ENCODE measurements around the gene DCUN1D2.
"Not testable (repeated sequence)": the region's sequence is repeated elsewhere in the genome, so short reads cannot be mapped to it uniquely, and the experiment has no call there.

DCUN1D2 gene

GRCh38 chr13:113445791-113446487, 44.6 kb downstream of the DCUN1D2 start:
- no peak for DNase-seq (ENCODE audit: low read depth in 3 of 3)

- DNase-seq (ENCODE audit: low read depth in 3 of 3): no peak
Measured at GRCh38 chr13:113443991-113444390, 46.5 kb downstream of the DCUN1D2 start.

GRCh38 chr13:113442985-113443362, 47.5 kb downstream of the DCUN1D2 start:
- DNase-seq (ENCODE audit: low read depth in 3 of 3): no peak

DNA sequence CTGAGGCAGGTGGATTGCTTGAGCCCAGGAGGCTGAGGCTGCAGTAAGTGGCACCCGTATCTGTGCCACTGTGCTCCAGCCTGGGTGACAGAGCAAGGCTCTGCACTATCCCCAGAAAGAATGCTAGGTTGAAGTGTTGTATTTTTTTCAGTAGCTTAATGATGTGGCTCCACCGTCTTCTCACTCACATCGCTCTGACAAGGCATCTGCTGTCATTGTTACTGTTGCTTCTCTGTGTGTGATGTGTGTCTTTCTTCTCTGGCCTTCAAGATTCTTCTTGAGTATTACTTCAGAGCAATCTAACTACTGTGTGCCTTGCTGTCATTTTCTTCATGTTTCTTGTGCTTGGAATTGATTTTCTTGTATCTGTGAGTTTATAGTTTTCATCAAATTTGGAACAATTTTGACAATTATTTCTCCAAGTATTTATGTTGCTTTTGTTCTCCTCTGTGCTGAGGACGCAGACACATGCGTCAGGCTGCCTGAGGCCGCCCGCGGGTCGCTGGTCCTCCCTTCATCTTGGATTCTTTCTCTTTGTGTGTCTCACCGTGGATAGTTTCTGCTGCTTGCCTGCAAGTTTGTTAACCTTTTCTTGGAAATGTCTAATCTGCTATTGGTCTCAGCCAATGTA, 48.0 kb downstream of the DCUN1D2 start:
- DNase-seq (ENCODE audit: low read depth in 3 of 3): no peak

DNA sequence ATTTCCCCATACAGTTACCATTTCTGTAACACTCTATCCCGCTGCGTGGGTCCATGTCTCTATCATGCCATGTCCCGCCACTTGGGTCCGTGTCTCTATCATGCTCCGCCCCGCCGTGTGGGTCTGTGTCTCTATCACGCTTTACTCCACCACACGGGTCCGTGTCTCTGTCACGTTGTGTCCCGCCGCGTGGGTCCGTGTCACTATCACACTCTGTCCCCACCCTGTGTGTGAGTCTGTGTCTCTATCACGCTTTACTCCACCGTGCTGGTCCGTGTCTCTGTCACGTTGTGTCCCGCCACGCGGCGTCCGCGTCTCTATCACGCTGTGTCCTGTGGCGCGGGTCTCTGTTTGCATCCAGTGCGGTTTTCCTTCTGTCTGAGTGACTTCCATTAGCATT, 48.9 kb downstream of the DCUN1D2 start:
- DNase-seq (ENCODE audit: low read depth in 3 of 3): no peak

GRCh38 chr13:113437408-113438010, 53.0 kb downstream of the DCUN1D2 start:
- no peak for DNase-seq (ENCODE audit: low read depth in 3 of 3)

DNA sequence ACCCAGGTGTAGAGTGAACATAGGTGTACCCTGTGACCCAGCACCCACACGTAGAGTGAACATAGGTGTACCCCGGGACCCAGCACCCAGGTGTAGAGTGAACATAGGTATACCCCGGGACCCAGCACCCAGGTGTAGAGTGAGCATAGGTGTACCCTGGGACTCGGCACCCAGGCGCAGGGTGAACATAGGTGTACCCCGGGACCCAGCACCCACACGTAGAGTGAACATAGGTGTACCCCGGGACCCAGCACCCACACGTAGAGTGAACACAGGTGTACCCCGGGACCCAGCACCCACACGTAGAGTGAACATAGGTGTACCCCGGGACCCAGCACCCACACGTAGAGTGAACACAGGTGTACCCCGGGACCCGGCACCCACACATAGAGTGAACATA, 53.6 kb downstream of the DCUN1D2 start:
- DNase-seq (ENCODE audit: low read depth in 3 of 3): not testable (repeated sequence)

GRCh38 chr13:113435907-113436306, 54.6 kb downstream of the DCUN1D2 start:
- not testable (repeated sequence) for DNase-seq (ENCODE audit: low read depth in 3 of 3)

DNA sequence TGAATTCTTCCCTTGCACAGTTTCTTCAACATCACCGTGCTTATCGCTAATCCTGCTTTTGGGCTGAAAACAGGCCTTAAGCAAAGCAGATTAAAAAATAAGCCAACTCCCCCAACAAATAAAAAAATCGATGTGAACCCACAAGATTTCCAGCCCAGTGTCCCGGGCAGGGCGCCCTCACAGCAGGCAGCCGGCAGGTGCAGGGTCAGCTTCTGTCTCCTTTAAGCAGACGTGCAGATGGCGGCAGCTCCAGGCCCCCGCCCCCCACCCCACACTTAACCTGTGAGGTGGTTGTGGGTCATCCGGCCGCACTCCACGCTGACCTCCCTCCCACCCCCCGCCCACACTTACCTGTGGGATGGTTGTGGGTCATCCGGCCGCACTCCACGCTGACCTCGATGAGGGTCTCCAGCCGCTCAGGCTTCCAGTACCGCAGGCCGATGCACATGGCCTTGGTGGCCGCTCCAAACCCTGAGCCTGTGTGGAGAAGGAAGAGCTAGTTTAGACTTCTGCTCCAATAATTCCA, 57.1 kb downstream of the DCUN1D2 start:
- DNase-seq (ENCODE audit: low read depth in 3 of 3): no peak

DNA sequence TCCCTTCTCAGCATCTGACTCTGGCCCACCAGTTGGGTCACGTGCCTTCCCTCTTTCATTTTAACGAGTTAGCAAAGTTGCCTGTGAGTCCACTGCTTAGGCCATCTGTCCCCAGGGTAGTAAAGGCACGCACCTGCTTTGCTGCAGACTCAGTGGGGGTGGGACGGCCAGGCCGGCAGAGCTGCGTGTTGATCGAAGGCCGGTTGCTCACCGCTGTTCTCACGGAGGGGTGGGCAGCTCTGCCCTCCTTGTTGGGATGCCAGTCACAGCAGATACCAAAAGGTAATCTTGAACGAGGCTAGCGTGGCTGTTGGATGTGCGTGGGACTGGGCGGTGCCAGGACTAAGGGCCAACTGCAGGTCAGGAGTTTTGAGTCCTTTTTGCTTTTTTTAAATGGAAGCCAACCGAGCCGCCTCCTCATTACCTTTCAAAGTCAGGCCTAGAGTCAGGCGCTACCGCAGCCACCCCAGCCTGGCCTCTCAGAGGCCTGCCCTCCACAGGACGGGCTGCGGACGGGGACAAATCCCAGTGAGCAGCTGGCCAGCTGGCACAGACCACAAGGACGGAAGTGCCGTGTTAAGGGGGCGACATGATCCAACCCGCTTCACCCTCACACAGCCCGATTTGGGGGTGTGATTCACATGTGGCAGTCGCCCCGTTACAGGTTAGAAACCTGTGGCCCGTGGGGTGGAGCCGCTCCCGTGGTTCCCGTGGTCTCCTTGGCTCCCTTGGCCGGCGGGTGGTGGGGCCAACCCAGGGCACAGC, 57.8 kb downstream of the DCUN1D2 start:
- DNase-seq (ENCODE audit: low read depth in 3 of 3): no peak

- no peak for DNase-seq (ENCODE audit: low read depth in 3 of 3)
Measured at GRCh38 chr13:113431171-113431570, 59.3 kb downstream of the DCUN1D2 start.

- DNase-seq (ENCODE audit: low read depth in 3 of 3): no peak
Measured at GRCh38 chr13:113430378-113431110, 60.0 kb downstream of the DCUN1D2 start.

- no peak for DNase-seq (ENCODE audit: low read depth in 3 of 3)
Measured at GRCh38 chr13:113429608-113429985, 60.9 kb downstream of the DCUN1D2 start.

- DNase-seq (ENCODE audit: low read depth in 3 of 3): no peak
Measured at GRCh38 chr13:113428871-113429607, 61.5 kb downstream of the DCUN1D2 start.

GRCh38 chr13:113428469-113428865, 62.0 kb downstream of the DCUN1D2 start:
- no peak for DNase-seq (ENCODE audit: low read depth in 3 of 3)

DNA sequence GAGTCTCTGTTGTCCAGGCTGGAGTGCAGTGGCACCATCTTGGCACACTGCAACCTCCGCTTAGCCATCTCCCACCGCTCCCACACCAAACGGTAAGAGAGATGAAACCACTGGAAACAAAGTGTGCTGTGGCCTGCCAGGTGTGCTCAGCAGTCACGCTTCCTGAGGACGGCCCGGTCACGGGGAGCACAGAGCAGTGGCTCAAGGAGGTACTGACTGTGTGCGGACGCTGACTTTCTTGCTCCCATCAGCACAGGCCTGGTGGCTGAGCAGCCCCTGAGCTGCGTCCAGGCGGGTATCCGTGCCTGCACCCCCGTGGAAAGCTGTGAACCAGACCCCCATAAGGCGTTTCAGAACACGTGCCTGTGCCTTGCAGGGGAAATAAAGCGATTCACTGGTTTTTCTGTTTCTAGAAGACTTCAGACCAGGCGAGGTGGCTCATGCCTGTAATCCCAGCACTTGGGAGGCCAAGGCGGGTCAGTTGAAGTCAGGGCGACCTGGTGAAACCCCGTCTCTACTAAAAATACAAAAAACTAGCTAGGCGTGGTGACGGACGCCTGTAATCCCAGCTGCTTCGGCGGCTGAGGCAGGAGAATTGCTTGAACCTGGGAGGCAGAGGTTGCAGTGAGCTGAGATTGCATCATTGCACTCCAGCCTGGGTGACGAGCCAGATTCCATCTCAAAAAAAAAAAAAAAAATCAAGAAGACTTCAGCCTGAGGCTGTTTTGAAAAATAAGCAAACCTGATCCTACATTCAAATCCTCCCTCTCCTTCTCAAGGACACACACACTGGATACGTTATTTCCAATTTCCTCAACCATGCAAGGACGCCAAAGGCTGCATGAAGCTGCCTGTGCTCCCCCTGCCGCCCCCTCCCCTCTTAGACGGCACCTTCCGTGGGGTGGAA, 62.7 kb downstream of the DCUN1D2 start:
- DNase-seq (ENCODE audit: low read depth in 3 of 3): no peak

GRCh38 chr13:113426591-113426986, 63.9 kb downstream of the DCUN1D2 start:
- DNase-seq (ENCODE audit: low read depth in 3 of 3): no peak

DNA sequence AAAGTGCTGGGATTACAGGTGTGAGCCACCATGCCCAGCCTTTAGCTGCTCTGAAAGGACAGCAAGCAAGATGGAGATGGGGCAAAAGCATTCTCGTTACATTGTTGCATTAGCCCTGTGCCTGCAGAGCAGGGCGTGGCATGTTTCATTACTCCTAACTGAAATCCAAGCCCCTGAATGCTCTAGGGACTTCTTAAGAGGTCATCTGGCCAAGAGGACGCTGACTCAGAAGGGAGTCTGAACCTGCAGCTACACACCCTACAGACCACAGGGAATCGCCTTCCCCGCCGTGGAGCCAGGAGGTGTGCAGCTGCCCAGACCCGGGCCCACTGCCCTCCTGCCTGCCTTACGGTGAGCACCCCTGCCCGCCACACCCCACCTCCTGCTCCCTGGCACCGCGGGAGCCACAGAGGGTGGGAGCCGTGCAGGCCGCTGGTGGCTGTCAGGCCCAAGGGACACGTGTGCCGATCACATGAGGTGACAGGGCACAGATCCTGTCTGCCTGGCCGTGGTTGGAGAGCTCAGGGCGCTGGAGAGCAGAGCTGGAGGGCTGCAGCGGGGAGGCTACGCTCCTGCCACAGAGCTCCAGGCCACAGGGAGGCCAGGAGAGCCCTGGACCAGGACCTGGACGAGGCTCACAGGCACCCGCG, 64.4 kb downstream of the DCUN1D2 start:
- no peak for DNase-seq (ENCODE audit: low read depth in 3 of 3)

DNA sequence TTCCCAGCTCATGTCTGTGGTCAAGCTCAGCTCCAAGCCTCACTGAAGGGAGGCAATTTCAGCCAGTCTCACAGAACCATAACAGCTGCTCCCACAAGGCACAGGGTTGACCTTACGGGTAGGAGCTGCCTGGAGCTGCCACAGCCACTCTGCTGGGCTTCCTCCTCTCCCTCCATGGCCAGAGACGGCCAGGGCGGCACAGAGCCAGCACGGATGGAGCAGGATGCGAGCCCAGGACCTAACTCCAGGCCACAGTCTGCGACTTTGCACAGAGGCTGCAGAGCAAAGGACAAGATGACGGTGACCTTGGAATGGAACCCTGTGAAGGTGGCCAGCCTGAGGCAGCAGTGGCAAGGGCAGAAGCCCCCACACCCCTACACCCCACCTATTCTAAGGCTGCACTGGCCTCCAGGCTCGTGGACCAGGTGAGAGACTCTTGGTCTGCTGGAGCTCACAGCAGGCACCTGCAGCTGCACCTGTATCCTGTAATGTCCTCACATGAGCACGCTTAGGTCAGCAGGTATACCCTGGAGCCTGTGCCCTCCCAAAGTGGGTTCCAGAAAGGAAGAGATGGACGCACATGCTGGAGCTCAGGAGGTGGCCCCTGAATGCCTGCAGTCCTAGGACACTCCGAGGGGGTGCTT, 66.9 kb downstream of the DCUN1D2 start:
- DNase-seq (ENCODE audit: low read depth in 3 of 3): no peak
